ENCODE measurements around the gene VPS11. TPM values are rescaled to one million over a fixed set of nuclear protein-coding genes. Genes with fewer than 3 reads are reported as not detected.
"Not testable (repeated sequence)": the region's sequence is repeated elsewhere in the genome, so short reads cannot be mapped to it uniquely, and the experiment has no call there.

The VPS11 gene
- total RNA-seq, 2 donors from 2014 or later: 23.0 to 24.1 TPM

DNA sequence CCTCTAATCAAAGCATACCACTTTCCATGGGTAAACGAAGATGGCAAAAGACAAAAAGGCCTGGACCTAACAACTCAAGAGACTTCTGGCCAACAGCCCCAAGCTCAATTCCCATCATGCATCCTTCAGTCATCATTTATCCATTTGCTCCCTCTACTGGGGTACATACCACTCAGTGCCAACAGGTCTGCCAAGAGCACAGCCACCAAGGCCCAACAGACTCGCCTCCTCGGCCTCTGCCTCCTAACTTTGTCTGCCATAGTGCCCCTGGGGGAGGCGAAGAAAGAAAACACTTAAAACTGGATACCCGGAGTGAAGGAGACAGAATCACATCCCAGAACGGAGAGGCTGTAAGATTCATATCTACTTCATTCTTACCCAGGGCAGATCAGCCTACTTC, 11.7 kb upstream of the VPS11 start:
- H3K4me1 ChIP-seq: no peaks in the 10 kb centered on the region
- TF ChIP-seq, protein P1, sequence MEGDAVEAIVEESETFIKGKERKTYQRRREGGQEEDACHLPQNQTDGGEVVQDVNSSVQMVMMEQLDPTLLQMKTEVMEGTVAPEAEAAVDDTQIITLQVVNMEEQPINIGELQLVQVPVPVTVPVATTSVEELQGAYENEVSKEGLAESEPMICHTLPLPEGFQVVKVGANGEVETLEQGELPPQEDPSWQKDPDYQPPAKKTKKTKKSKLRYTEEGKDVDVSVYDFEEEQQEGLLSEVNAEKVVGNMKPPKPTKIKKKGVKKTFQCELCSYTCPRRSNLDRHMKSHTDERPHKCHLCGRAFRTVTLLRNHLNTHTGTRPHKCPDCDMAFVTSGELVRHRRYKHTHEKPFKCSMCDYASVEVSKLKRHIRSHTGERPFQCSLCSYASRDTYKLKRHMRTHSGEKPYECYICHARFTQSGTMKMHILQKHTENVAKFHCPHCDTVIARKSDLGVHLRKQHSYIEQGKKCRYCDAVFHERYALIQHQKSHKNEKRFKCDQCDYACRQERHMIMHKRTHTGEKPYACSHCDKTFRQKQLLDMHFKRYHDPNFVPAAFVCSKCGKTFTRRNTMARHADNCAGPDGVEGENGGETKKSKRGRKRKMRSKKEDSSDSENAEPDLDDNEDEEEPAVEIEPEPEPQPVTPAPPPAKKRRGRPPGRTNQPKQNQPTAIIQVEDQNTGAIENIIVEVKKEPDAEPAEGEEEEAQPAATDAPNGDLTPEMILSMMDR (IDR thresholded peaks at IDR 0.05): no peak
- peaks cover 18% of the 10 kb centered on the region for H3K36me3 ChIP-seq
- DNase-seq: no peak
- H3K9ac ChIP-seq (ENCODE audit: low read depth in 2 of 2, low read length in 2 of 2): peak overlapping the region; percentile 61 to 76
- intact Hi-C loops (cut with DNase I): no loop called here
- no peaks in the 10 kb centered on the region for H3K27me3 ChIP-seq
- peak overlapping the region; percentile 93 for H3K4me3 ChIP-seq
- H3K27ac ChIP-seq: no peak overlapping the region
- H3K9me3 ChIP-seq: no peaks in the 10 kb centered on the region

DNA sequence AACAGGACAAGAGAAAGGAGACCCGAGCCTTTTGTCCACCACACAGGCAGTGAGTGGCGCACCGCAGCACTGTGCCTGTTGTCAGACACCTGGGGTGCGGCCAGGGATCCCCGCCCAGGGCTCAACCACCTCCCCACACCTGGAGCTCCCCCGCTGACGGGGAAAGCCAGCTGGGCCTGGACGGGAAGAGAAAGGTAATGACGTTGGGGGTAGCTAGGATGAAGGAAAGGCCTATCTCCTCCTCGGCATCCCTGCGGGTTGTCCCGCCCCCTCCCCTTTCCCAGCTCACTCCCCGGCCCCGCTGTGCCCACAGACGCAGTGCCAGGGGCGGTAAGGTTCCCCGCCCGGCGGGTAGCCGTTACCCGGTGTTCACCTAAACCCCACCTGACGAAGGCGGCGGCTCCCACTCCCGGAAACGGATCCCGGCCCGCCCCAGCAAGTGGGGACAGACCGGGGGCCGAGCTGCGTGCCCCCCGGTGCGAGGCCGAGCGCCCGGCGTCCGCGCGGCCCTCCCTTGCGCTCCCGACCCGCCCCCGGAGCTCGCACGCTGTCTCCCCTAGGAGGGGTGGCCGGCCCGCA, 11.1 kb upstream of the VPS11 start:
- H3K9ac ChIP-seq (ENCODE audit: low read depth in 2 of 2, low read length in 2 of 2): peak overlapping the region; percentile 61 to 76
- H3K4me1 ChIP-seq: no peaks in the 10 kb centered on the region
- TF ChIP-seq, protein P1 (IDR thresholded peaks at IDR 0.05): no peak
- intact Hi-C loops (cut with DNase I): no loop called here
- H3K36me3 ChIP-seq: peaks cover 17% of the 10 kb centered on the region
- no peaks in the 10 kb centered on the region for H3K27me3 ChIP-seq
- H3K27ac ChIP-seq: peak overlapping the region; percentile 75
- no peaks in the 10 kb centered on the region for H3K9me3 ChIP-seq
- peak; percentile 56 for DNase-seq
- peak overlapping the region; percentile 93 for H3K4me3 ChIP-seq

DNA sequence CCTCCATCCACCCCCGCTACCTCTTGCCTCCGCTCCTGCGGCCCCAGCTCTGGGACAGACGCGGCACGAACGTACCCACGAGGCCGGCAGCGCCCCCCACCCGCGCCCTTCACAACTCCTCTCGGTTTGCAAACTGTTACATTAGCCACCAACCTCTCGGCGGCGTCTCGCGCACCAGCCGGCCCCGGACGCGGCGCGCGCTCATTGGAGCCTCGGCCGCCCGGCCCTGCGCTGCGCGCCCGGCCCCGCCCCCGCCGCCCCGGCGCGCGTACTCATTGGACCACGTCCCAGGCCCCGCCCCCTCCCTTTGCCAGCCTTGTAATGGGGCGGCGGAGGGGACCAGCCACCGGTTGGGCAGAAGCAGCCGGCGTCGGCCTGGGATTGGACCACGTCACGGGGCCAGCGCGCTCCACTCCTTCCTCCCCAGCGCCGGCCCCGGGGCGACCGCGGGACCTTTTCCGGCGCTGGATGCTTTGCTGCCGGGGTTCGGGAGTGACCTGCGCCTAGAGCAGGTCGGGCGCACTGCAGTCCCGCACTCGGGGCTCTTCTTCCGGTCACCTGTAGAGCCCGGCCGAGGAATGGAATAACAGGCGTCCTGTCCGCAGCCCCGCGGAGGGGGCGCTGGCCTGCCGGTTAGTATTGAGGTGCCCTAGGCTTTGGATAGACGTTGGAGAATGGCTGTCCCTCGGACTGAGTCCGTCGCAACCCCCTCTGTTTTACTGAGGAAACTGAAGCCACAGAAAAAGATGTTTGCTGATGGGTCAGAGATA, 10.4 kb upstream of the VPS11 start, which contains the start of gene HYOU1:
Gene HYOU1 (minus strand): TSS at position 206 of the 770 bp plus-strand sequence. CDS start 1,045 bp downstream, outside the sequence.
- peak within 1 kb of the TSS; percentile 93 for H3K4me3 ChIP-seq
- peak; percentile 99 for DNase-seq
- no peaks in the 10 kb centered on the region for H3K4me1 ChIP-seq
- TF ChIP-seq, protein P1 (IDR thresholded peaks at IDR 0.05): no peak
- peaks cover 11% of the 10 kb centered on the region for H3K36me3 ChIP-seq
- H3K27me3 ChIP-seq: no peaks in the 10 kb centered on the region
- H3K27ac ChIP-seq: peak within 1 kb of the TSS; percentile 82
- intact Hi-C loops (cut with DNase I): no loop called here
- no peaks in the 10 kb centered on the region for H3K9me3 ChIP-seq
- H3K9ac ChIP-seq (ENCODE audit: low read depth in 2 of 2, low read length in 2 of 2): peak within 1 kb of the TSS; percentile 82 to 89

DNA sequence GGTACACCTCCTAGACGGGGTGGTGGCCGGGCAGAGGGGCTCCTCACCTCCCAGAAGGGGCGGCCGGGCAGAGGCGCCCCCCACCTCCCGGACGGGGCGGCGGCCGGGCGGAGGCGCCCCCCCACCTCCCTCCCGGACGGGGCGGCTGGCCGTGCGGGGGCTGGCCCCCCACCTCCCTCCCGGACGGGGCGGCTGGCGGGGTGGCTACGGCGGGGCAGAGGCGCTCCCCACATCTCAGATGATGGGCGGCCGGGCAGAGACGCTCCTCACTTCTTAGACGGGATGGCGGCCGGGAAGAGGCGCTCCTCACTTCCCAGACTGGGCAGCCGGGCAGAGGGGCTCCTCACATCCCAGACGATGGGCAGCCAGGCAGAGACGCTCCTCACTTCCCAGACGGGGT, 8.5 kb upstream of the VPS11 start:
- intact Hi-C loops (cut with DNase I): not testable (repeated sequence)

DNA sequence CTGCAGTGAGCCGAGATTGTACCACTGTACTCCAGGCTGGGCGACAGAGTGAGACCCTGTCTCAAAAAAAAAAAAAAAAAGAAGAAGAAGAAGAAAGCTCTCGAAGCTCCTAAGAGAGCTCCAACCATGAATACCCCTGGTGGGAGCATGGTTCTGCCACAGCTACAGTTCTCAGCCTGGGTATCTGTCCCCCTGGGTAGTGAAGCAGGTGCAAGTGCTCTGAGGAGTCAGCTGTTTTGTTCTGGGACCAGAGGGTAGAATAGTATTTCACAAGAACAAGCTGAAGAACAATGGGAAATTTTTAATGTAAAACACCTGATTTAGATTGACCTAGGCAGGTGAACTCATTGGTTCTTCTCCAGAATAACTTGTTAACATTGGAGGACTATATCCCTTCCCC, 6.4 kb upstream of the VPS11 start:
- intact Hi-C loops (cut with DNase I): no loop called here
- DNase-seq: no peak
- Histone ChIP-seq H3K9me3 (no peaks in the 10 kb centered on the region), H3K27me3 (no peaks in the 10 kb centered on the region), H3K9ac (ENCODE audit: low read depth in 2 of 2, low read length in 2 of 2) (no peak overlapping the region), H3K4me1 (no peaks in the 10 kb centered on the region), H3K36me3 (no peaks in the 10 kb centered on the region), H3K4me3 (no peak overlapping the region), H3K27ac (no peak overlapping the region)
- TF ChIP-seq, protein P1 (IDR thresholded peaks at IDR 0.05): no peak

More for the DNA sequence above, 8.5 kb upstream of the VPS11 start:
- DNase-seq; H3K9ac ChIP-seq (ENCODE audit: low read depth in 2 of 2, low read length in 2 of 2); H3K9me3 ChIP-seq; H3K27ac ChIP-seq; H3K36me3 ChIP-seq; H3K27me3 ChIP-seq; H3K4me3 ChIP-seq; H3K4me1 ChIP-seq: not testable (repeated sequence)

DNA sequence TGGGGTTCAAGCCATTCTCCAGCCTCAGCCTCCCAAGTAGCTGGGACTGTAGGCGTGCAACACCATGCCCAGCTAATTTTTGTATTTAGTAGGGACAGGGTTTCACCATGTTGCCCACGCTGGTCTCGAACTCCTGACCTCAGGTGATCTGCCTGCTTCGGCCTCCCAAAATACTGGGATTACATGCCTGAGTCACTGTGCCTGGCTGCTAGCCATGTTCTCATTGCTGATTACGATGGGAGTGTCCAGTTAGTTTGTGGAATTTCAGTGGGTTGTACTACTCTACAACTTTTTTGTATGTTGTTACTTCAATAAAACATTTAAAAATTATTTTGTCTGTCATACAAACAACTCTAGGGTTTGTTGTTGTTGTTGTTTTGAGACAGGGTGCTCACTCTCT, 4.8 kb upstream of the VPS11 start:
- Histone ChIP-seq H3K27ac (no peak overlapping the region), H3K36me3 (no peaks in the 10 kb centered on the region), H3K27me3 (no peaks in the 10 kb centered on the region), H3K4me3 (no peak overlapping the region), H3K4me1 (no peaks in the 10 kb centered on the region), H3K9me3 (no peaks in the 10 kb centered on the region), H3K9ac (ENCODE audit: low read depth in 2 of 2, low read length in 2 of 2) (no peak overlapping the region)
- DNase-seq: peak; percentile 36
- intact Hi-C loops (cut with DNase I): no loop called here
- TF ChIP-seq, protein P1 (IDR thresholded peaks at IDR 0.05): no peak

All from colonic mucosa (tissue), 4 donors.